B cell (primary cell): ENCODE data around the gene ERAS.

Experiments used
- CTCF ChIP-seq: fragments of 200-600 bp; IDR thresholded peaks from one replicate; pipeline ENCODE4 v1.8.0; 2022; ENCODE audit warnings: antibody characterized with exemption, mild to moderate bottlenecking
- EZH2 ChIP-seq: IDR thresholded peaks from 2 replicates; pipeline ENCODE4 v1.6.1; 2012; ENCODE audit warnings: borderline replicate concordance, low read depth, mild to moderate bottlenecking, moderate library complexity, low read length; ENCODE audit not compliant: insufficient read depth, poor library complexity, severe bottlenecking

GRCh38 chrX:48784726-48785125 is 41.6 kb upstream of the ERAS start:
- TF ChIP-seq CTCF (no peak), EZH2 (no peak)
